Mesenchymal stem cell (in vitro differentiated cells and primary cell): ENCODE measurements around the gene TSEN54.

Source experiments
- DNase-seq: peaks from one replicate; pipeline ENCODE4 v3.0.0-alpha.2; 2013
- H2AFZ ChIP-seq: one replicate; pipeline ENCODE4 v1.6.1; 2013; ENCODE audit warnings: low read depth, mild to moderate bottlenecking, control low read depth, inconsistent platforms, low read length, moderate library complexity
- H2AK5ac ChIP-seq: 2 replicates; pipeline ENCODE4 v1.6.1; 2013; ENCODE audit warnings: low read length, moderate library complexity, mild to moderate bottlenecking, inconsistent platforms; ENCODE audit not compliant: severe bottlenecking
- H2BK120ac ChIP-seq: one replicate; pipeline ENCODE4 v1.6.1; 2013; ENCODE audit warnings: low read depth, mild to moderate bottlenecking, inconsistent platforms, low read length, moderate library complexity
- H2BK12ac ChIP-seq, 2 experiments: one replicate each; pipeline ENCODE4 v1.6.1; 2013; ENCODE audit warnings: inconsistent platforms in 2 of 2, low read length in 2 of 2, mild to moderate bottlenecking in 2 of 2, moderate library complexity in 2 of 2, control low read depth in 1 of 2
- H2BK15ac ChIP-seq: one replicate; pipeline ENCODE4 v1.6.1; 2013; ENCODE audit warnings: mild to moderate bottlenecking, low read depth, inconsistent platforms; ENCODE audit not compliant: poor library complexity, severe bottlenecking
- H2BK5ac ChIP-seq: 2 replicates; pipeline ENCODE4 v1.6.1; 2013; ENCODE audit warnings: low read depth, mild to moderate bottlenecking, low read length, control low read depth, inconsistent platforms; ENCODE audit not compliant: poor library complexity, severe bottlenecking
- H3K14ac ChIP-seq, 2 experiments: one replicate each; pipeline ENCODE4 v1.6.1; 2013; ENCODE audit warnings: inconsistent platforms in 2 of 2, low read length in 2 of 2, control low read depth in 1 of 2, mild to moderate bottlenecking in 1 of 2, moderate library complexity in 1 of 2
- H3K18ac ChIP-seq, 2 experiments: one replicate each; pipeline ENCODE4 v1.6.1; 2013; ENCODE audit warnings: inconsistent platforms in 2 of 2, low read length in 2 of 2, control low read depth in 1 of 2, low read depth in 1 of 2, mild to moderate bottlenecking in 1 of 2
- H3K23ac ChIP-seq, 2 experiments: one replicate each; pipeline ENCODE4 v1.6.1; 2013; ENCODE audit warnings: inconsistent platforms in 2 of 2, low read length in 2 of 2, mild to moderate bottlenecking in 2 of 2, moderate library complexity in 2 of 2, control low read depth in 1 of 2
- H3K27ac ChIP-seq: 2 replicates; pipeline ENCODE4 v1.5.1; 2013; ENCODE audit warnings: mild to moderate bottlenecking, moderate library complexity, low read length, control low read depth, inconsistent platforms; ENCODE audit not compliant: poor library complexity, severe bottlenecking
- H3K27me3 ChIP-seq, 2 experiments: 2 replicates each; pipeline versions ENCODE4 v1.6.1 to v1.7.0; 2013; ENCODE audit warnings: low read length in 2 of 2, mild to moderate bottlenecking in 2 of 2, moderate library complexity in 2 of 2, control low read depth in 1 of 2, inconsistent platforms in 1 of 2; ENCODE audit not compliant: control insufficient read depth in 1 of 2, insufficient read depth in 1 of 2
- H3K36me3 ChIP-seq, 2 experiments: 2 replicates each; pipeline versions ENCODE4 v1.6.1 to v1.7.0; 2013; ENCODE audit warnings: low read length in 2 of 2, control low read depth in 1 of 2, inconsistent platforms in 1 of 2, low read depth in 1 of 2, mild to moderate bottlenecking in 1 of 2; ENCODE audit not compliant: insufficient read depth in 2 of 2, control insufficient read depth in 1 of 2
- H3K4ac ChIP-seq, 2 experiments: one replicate each; pipeline ENCODE4 v1.6.1; 2013; ENCODE audit warnings: inconsistent platforms in 2 of 2, low read length in 2 of 2, mild to moderate bottlenecking in 2 of 2, moderate library complexity in 2 of 2, control low read depth in 1 of 2, low read depth in 1 of 2
- H3K4me1 ChIP-seq: 2 replicates; pipeline ENCODE4 v1.6.1; 2013; ENCODE audit warnings: low read depth, low read length, control low read depth; ENCODE audit not compliant: control insufficient read depth, insufficient read depth
- H3K4me2 ChIP-seq: 2 replicates; pipeline ENCODE4 v1.6.1; 2013; ENCODE audit warnings: low read length, mild to moderate bottlenecking, inconsistent platforms; ENCODE audit not compliant: poor library complexity, severe bottlenecking
- H3K4me3 ChIP-seq, 2 experiments: 2 replicates each; pipeline versions ENCODE4 v1.5.1 to v1.7.0; 2013; ENCODE audit warnings: low read length in 2 of 2, mild to moderate bottlenecking in 2 of 2, control low read depth in 1 of 2, low read depth in 1 of 2; ENCODE audit not compliant: insufficient read depth in 1 of 2
- H3K79me1 ChIP-seq: replicated peaks from 2 replicates; pipeline ENCODE4 v1.6.1; 2013; ENCODE audit warnings: mild to moderate bottlenecking, control low read depth, low read length, inconsistent platforms; ENCODE audit not compliant: poor library complexity, severe bottlenecking
- H3K9ac ChIP-seq: 2 replicates; pipeline ENCODE4 v1.7.0; 2013; ENCODE audit warnings: mild to moderate bottlenecking, low read length, moderate library complexity
- H3K9me3 ChIP-seq: 2 replicates; pipeline ENCODE4 v1.7.0; 2013; ENCODE audit warnings: mild to moderate bottlenecking, low read length; ENCODE audit not compliant: control insufficient read depth
- H4K8ac ChIP-seq: one replicate; pipeline ENCODE4 v1.6.1; 2013; ENCODE audit warnings: inconsistent platforms, mild to moderate bottlenecking, low read length, moderate library complexity
- H4K91ac ChIP-seq: one replicate; pipeline ENCODE4 v1.6.1; 2013; ENCODE audit warnings: mild to moderate bottlenecking, low read length, inconsistent platforms
- WGBS: methylation state at CpG from one replicate; pipeline ENCODE4 v1.1.7; 2013; ENCODE audit warnings: mixed read lengths; 5-methylcytosine and 5-hydroxymethylcytosine counted together

The TSEN54 gene

DNA sequence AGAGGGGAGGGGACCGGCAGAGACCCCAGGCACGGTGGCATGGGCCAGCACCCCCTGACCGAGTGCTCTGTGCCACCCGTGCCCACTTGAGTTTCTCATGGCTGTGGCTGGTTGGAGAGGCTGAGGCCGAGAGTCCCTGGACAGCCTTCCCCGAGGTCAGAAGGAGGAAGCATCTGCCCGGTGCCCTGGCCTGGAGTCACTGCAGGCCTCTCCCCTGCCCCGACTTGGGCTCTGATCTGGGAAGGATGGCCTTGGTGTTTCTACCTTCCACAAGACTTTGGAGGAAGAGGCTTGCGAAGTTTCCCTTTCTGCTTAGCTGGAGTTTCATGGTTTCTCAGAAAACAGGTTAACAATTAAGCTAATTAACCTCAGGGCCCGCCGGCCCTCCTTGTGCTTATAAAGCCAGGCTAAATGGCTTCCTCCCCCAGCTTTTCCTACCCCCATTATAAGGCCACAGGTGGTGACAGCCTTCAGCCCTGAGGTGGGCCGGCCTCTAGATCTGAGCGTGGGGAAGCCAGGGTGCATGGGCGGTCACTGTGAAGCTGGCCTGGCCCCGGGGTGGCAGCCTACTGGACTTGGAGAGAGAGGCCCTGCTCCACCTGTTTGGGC lies 26.5 kb downstream of the TSEN54 start:
- H3K4me2 ChIP-seq: no peak overlapping the region
- no peaks in the 10 kb centered on the region for H3K79me1 ChIP-seq
- H3K9me3 ChIP-seq: no peaks in the 10 kb centered on the region
- H3K9ac ChIP-seq: no peak overlapping the region
- H2BK120ac ChIP-seq: no peak overlapping the region
- H3K36me3 ChIP-seq: peaks cover 0 to 2% of the 10 kb centered on the region in 2 experiments
- H2BK5ac ChIP-seq: no peak overlapping the region
- no peak overlapping the region for H3K23ac ChIP-seq
- H2AK5ac ChIP-seq: no peak overlapping the region
- no peak for DNase-seq
- no peak overlapping the region for H4K8ac ChIP-seq
- H2BK15ac ChIP-seq: peak overlapping the region; percentile 83
- peaks cover 30% of the 10 kb centered on the region for H3K4me1 ChIP-seq
- no peak overlapping the region for H3K18ac ChIP-seq
- no peak overlapping the region for H3K4me3 ChIP-seq
- no peak overlapping the region for H3K4ac ChIP-seq
- WGBS: 95% methylated on average over 15 of the region's 15 CpGs
- H3K27me3 ChIP-seq: peaks cover 4 to 72% of the 10 kb centered on the region in 2 experiments
- no peak overlapping the region for H2AFZ ChIP-seq
- no peak overlapping the region for H2BK12ac ChIP-seq
- no peak overlapping the region for H4K91ac ChIP-seq
- H3K14ac ChIP-seq: no peak overlapping the region
- no peak overlapping the region for H3K27ac ChIP-seq

DNA sequence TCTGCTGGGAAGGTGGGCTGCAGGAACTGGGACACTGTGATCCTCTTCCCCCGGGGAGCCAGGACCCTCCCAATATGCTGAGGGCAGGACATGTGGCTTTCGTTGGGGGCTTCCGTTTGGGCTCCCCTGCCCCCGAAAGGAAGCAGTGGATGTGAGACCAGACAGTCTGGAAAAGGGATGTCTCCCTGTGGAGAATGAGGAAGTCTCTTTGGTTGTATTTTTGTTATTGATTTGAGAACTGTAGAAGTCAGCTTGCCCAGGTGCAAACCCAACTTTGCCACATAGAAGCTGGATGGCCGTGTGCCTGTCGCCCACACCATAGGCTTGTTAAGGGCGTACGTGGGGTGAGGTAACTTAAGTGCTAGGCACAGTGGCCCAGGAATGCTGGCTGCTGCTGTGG lies 27.9 kb downstream of the TSEN54 start:
- WGBS: 78% methylated on average over 8 of the region's 8 CpGs
- Histone ChIP-seq H3K4me2 (no peak overlapping the region), H3K4ac (peak overlapping the region in 1 of 2 experiments; percentile 8), H4K91ac (no peak overlapping the region), H3K18ac (no peak overlapping the region), H2AFZ (no peak overlapping the region), H2BK5ac (no peak overlapping the region), H3K36me3 (peaks cover 0 to 2% of the 10 kb centered on the region in 2 experiments), H3K27me3 (peaks cover 4 to 75% of the 10 kb centered on the region in 2 experiments), H3K79me1 (no peaks in the 10 kb centered on the region), H3K14ac (no peak overlapping the region), H3K23ac (no peak overlapping the region), H3K9me3 (no peaks in the 10 kb centered on the region), H2BK120ac (no peak overlapping the region), H3K9ac (no peak overlapping the region), H2BK12ac (no peak overlapping the region), H3K4me1 (peaks cover 31% of the 10 kb centered on the region), H3K4me3 (no peak overlapping the region), H3K27ac (no peak overlapping the region), H4K8ac (no peak overlapping the region), H2BK15ac (no peak overlapping the region), H2AK5ac (no peak overlapping the region)
- no peak for DNase-seq

DNA sequence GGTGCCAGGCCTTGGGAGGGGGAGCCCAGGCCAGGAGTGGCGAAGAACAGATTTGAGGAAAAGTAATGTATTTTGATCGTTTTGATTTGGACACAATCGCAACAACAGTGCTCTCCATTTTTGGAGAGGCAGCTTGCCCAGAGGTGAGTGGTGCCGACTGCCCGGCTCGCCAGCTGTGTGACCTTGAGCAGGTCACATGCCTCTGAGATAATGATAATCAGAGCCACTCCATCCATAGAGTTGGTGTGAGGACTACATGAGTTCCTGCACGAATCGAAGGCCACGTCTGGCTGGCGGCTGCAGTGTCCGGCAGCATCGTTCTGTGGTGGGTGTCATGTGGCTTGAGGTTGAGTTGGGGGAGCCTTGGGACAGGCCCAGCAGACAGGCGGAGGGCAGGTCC lies 29.9 kb downstream of the TSEN54 start:
- no peaks in the 10 kb centered on the region for H3K9me3 ChIP-seq
- H2BK120ac ChIP-seq: no peak overlapping the region
- H3K4ac ChIP-seq: no peak overlapping the region
- 96% methylated on average over 13 of the region's 13 CpGs for WGBS
- H3K79me1 ChIP-seq: no peaks in the 10 kb centered on the region
- H4K8ac ChIP-seq: no peak overlapping the region
- no peak overlapping the region for H4K91ac ChIP-seq
- no peaks in the 10 kb centered on the region for H3K36me3 ChIP-seq
- no peak overlapping the region for H3K4me2 ChIP-seq
- peaks cover 4 to 71% of the 10 kb centered on the region in 2 experiments for H3K27me3 ChIP-seq
- H3K14ac ChIP-seq: no peak overlapping the region
- H3K4me1 ChIP-seq: peaks cover 24% of the 10 kb centered on the region
- H3K9ac ChIP-seq: no peak overlapping the region
- no peak overlapping the region for H2BK12ac ChIP-seq
- no peak overlapping the region for H3K4me3 ChIP-seq
- no peak for DNase-seq
- no peak overlapping the region for H2BK15ac ChIP-seq
- H2BK5ac ChIP-seq: no peak overlapping the region
- no peak overlapping the region for H3K18ac ChIP-seq
- H3K23ac ChIP-seq: no peak overlapping the region
- H3K27ac ChIP-seq: no peak overlapping the region
- no peak overlapping the region for H2AK5ac ChIP-seq
- H2AFZ ChIP-seq: no peak overlapping the region

- no peak overlapping the region for H2BK12ac ChIP-seq
- no peak overlapping the region for H2BK120ac ChIP-seq
- no peak overlapping the region for H2AFZ ChIP-seq
- H3K4me1 ChIP-seq: peaks cover 23% of the 10 kb centered on the region
- H3K27me3 ChIP-seq: peaks cover 4 to 66% of the 10 kb centered on the region in 2 experiments
- no peak overlapping the region for H3K4me2 ChIP-seq
- H3K27ac ChIP-seq: no peak overlapping the region
- H4K91ac ChIP-seq: no peak overlapping the region
- no peak overlapping the region for H2AK5ac ChIP-seq
- H3K4ac ChIP-seq: no peak overlapping the region
- no peak overlapping the region for H3K14ac ChIP-seq
- no peak overlapping the region for H3K18ac ChIP-seq
- no peak overlapping the region for H3K23ac ChIP-seq
- WGBS: 95% methylated on average over 9 of the region's 9 CpGs
- no peaks in the 10 kb centered on the region for H3K9me3 ChIP-seq
- no peak overlapping the region for H4K8ac ChIP-seq
- H2BK5ac ChIP-seq: no peak overlapping the region
- H3K79me1 ChIP-seq: no peaks in the 10 kb centered on the region
- no peak for DNase-seq
- H3K9ac ChIP-seq: no peak overlapping the region
- no peak overlapping the region for H2BK15ac ChIP-seq
- no peak overlapping the region for H3K4me3 ChIP-seq
- H3K36me3 ChIP-seq: no peaks in the 10 kb centered on the region
Measured at GRCh38 chr17:75547091-75547490, 30.8 kb downstream of the TSEN54 start.
